DMS114 treated with DMSO at 0.1 percent for 48 hours (cell line): ENCODE data around the gene LBX2.

ENCODE experiments used
- DNase-seq: peaks from one replicate; lab custom pipeline; 2025; ENCODE audit not compliant: unreplicated experiment; lab: John Stamatoyannopoulos, UW

Gene LBX2

GRCh38 chr2:74505448-74506246, 6.2 kb upstream of the LBX2 start:
- DNase-seq, result no peak

GRCh38 chr2:74504591-74504990, 5.2 kb upstream of the LBX2 start:
- no peak for DNase-seq

GRCh38 chr2:74503506-74504475, 4.4 kb upstream of the LBX2 start:
- no peak for DNase-seq

- no peak for DNase-seq
Measured at GRCh38 chr2:74502720-74503505, 3.5 kb upstream of the LBX2 start.

GRCh38 chr2:74502147-74502719, 2.8 kb upstream of the LBX2 start:
- DNase-seq, result no peak

- no peak for DNase-seq
Measured at GRCh38 chr2:74501335-74502071, 2.1 kb upstream of the LBX2 start.

GRCh38 chr2:74500578-74500946, 1.2 kb upstream of the LBX2 start:
- no peak for DNase-seq

GRCh38 chr2:74499940-74500577, 656 bp upstream of the LBX2 start:
- DNase-seq, result no peak

GRCh38 chr2:74498500-74499266, 720 bp downstream of the LBX2 start:
- no peak for DNase-seq

- no peak for DNase-seq
Measured at GRCh38 chr2:74497777-74498499, 1.5 kb downstream of the LBX2 start.

- no peak for DNase-seq
Measured at GRCh38 chr2:74496997-74497776, 2.2 kb downstream of the LBX2 start.

- DNase-seq, result no peak
Measured at GRCh38 chr2:74495440-74495839, 4.0 kb downstream of the LBX2 start.

- DNase-seq, result no peak
Measured at GRCh38 chr2:74493546-74493945, 5.9 kb downstream of the LBX2 start.

GRCh38 chr2:74491648-74492544, 7.5 kb downstream of the LBX2 start:
- no peak for DNase-seq

- DNase-seq, result no peak
Measured at GRCh38 chr2:74489906-74490305, 9.5 kb downstream of the LBX2 start.

GRCh38 chr2:74488643-74489481, 10.5 kb downstream of the LBX2 start:
- no peak for DNase-seq
